MCF 10A (cell line): ENCODE data around the gene AMH. TPM values are rescaled to one million over a fixed set of nuclear protein-coding genes. Genes with fewer than 3 reads are reported as not detected.

Experiments used
- BruUV-seq: library from RNA; stranded (reverse); fragments of 400-500 nt; replicated peaks from 2 replicates; lab custom pipeline; 2021; lab: Mats Ljungman, UMichigan
- CTCF ChIA-PET: fragments of 300-600 bp; sonication (Branson Sonifier 250); formaldehyde crosslinking; extraction: SDS; loops from one replicate; lab custom pipeline; 2021; ENCODE audit warnings: antibody characterized with exemption, inconsistent platforms; lab: Yijun Ruan, JAX
- POLR2A ChIA-PET: fragments of 300-600, 350-650 bp; sonication (Branson Sonifier 250); formaldehyde crosslinking; extraction: SDS; loops from one replicate; lab custom pipeline; 2020; ENCODE audit warnings: antibody characterized with exemption, inconsistent platforms; lab: Yijun Ruan, JAX
- DNase-seq: peaks from one replicate; pipeline ENCODE4 v3.0.0-alpha.2; 2018; ENCODE audit not compliant: unreplicated experiment
- H3K27ac Mint-ChIP-seq: one replicate; pipeline ENCODE4 v1.8.0; 2022; ENCODE audit warnings: mild to moderate bottlenecking, low read depth, mixed read lengths; ENCODE audit not compliant: unreplicated experiment
- H3K27me3 Mint-ChIP-seq: one replicate; pipeline ENCODE4 v1.8.0; 2022; ENCODE audit warnings: mixed read lengths; ENCODE audit not compliant: insufficient read depth, unreplicated experiment
- H3K36me3 Mint-ChIP-seq: one replicate; pipeline ENCODE4 v1.8.0; 2022; ENCODE audit warnings: mild to moderate bottlenecking, moderate library complexity, mixed read lengths; ENCODE audit not compliant: insufficient read depth, unreplicated experiment
- H3K4me1 Mint-ChIP-seq: one replicate; pipeline ENCODE4 v1.8.0; 2022; ENCODE audit warnings: mixed read lengths; ENCODE audit not compliant: insufficient read depth, unreplicated experiment
- H3K4me3 Mint-ChIP-seq: one replicate; pipeline ENCODE4 v1.8.0; 2022; ENCODE audit warnings: mild to moderate bottlenecking, moderate library complexity, mixed read lengths; ENCODE audit not compliant: unreplicated experiment
- H3K9me3 Mint-ChIP-seq: one replicate; pipeline ENCODE4 v1.8.0; 2022; ENCODE audit warnings: mixed read lengths; ENCODE audit not compliant: unreplicated experiment
- intact Hi-C: fragments of 100-400 bp; cut with micrococcal nuclease; formaldehyde crosslinking; loops from 2 replicates; pipeline ENCODE4 v1.14.1; 2022
- total RNA-seq: library from RNA; stranded (reverse); gene quantifications from 2 replicates; pipeline ENCODE4 v1.2.3, GENCODE V29; 2022
- TF ChIP-seq, protein P1 (sequence below): fragments of 200-600 bp; IDR thresholded peaks from one replicate; pipeline ENCODE4 v1.8.0; 2022; ENCODE audit warnings: antibody characterized with exemption, mild to moderate bottlenecking; ENCODE audit not compliant: unreplicated experiment

Gene AMH
- total RNA-seq, 1 experiment from 2014 or later = 11.9 TPM

DNA sequence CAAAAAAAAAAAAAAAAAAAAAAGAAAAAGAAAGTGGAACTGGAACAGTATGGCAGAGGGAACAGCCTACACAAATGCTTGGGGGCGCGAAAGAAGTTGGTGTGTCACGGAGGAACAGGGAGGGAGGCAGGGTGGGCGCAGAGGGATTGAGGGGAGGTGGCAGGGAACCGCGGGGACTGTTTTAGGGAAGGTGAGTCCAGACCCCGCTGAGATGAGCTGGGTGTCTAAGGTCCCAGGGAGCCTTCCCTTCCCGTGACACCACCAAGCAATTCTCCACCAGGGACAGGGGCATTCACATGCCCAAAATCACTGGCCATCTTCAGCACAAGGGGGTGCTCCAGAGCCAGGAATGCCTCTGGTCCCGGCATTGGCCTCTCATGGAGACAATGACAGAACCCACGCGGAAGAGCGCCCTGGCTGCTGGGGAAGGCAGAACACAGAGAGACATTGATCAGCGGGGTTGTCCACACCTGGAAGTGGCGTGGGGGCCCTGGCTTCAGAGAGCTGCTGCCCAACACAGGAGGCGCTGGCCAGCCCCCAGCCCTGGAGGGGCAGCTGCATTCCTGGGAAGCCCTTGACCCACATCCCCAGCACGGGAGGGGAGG, 25.9 kb downstream of the AMH start:
- peak overlapping the region; percentile 28 for H3K4me3 Mint-ChIP-seq
- peak; percentile 74 for DNase-seq
- ChIA-PET POLR2A (no interaction called here), CTCF (interaction anchor here (0.6 to 2.4 kb wide), 11 partner anchors 8 to 133 kb away, joined by 3 to 10 read pairs (median 6); partner anchors contain the start of gene PLEKHJ1)
- H3K4me1 Mint-ChIP-seq = peaks cover 19% of the 10 kb centered on the region
- no peak overlapping the region for H3K27ac Mint-ChIP-seq
- TF ChIP-seq, protein P1, sequence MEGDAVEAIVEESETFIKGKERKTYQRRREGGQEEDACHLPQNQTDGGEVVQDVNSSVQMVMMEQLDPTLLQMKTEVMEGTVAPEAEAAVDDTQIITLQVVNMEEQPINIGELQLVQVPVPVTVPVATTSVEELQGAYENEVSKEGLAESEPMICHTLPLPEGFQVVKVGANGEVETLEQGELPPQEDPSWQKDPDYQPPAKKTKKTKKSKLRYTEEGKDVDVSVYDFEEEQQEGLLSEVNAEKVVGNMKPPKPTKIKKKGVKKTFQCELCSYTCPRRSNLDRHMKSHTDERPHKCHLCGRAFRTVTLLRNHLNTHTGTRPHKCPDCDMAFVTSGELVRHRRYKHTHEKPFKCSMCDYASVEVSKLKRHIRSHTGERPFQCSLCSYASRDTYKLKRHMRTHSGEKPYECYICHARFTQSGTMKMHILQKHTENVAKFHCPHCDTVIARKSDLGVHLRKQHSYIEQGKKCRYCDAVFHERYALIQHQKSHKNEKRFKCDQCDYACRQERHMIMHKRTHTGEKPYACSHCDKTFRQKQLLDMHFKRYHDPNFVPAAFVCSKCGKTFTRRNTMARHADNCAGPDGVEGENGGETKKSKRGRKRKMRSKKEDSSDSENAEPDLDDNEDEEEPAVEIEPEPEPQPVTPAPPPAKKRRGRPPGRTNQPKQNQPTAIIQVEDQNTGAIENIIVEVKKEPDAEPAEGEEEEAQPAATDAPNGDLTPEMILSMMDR = peak; percentile 60
- no peaks in the 10 kb centered on the region for H3K27me3 Mint-ChIP-seq
- peaks cover 60% of the 10 kb centered on the region for H3K36me3 Mint-ChIP-seq
- H3K9me3 Mint-ChIP-seq = no peaks in the 10 kb centered on the region
- BruUV-seq = no TSS peak
- intact Hi-C loops = loop anchor here (1.0 to 10.0 kb wide), 2 partner anchors 116 to 340 kb away; no protein-coding TSS in a partner anchor

DNA sequence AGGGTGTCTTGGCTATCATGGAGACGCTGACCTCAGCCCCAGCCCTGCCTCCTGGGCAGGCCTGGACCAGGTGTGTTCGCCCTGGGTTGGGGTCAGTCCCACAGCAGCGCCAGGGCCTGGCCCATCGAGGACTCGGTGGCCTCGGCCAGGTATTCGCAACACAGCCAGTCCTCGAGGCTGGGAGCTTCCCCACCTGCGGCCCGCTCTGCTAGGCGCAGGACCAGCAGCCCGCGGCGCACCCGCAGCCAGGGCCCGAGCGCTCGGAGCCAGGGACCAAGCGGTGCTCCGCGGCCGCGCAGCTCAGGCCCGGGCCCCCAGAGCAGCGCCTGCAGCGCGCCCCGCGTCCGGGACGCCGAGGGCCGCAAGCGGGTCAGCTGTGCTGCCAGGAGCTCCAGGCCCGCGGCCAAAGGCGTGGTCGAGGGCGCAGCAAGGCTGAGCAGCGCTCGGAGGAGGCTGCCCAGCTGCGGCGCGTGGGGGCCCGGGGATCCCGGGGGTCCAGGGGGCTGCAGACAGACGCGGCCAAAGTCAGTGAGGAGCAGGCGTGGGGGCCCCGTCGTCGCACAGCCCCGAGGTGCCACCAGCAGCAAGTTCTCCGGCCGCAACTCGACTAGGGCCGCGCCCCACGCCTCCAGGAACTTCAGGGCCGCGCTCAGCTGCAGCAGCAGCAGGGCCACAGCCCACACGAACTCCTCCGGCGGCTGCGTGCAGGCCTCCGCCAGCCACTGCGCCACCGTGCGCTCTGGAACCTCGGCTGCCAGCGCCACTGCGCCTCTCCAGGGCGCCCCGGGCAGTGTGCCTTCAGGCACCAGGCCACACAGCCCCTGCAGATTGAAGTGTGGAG, 26.7 kb downstream of the AMH start:
- BruUV-seq = no TSS peak
- Mint-ChIP-seq H3K27me3 (no peaks in the 10 kb centered on the region), H3K4me1 (peaks cover 19% of the 10 kb centered on the region), H3K4me3 (no peak overlapping the region), H3K36me3 (peaks cover 57% of the 10 kb centered on the region), H3K9me3 (no peaks in the 10 kb centered on the region), H3K27ac (no peak overlapping the region)
- no peak for DNase-seq
- CTCF ChIA-PET = interaction anchor here (0.6 to 2.4 kb wide), 3 partner anchors 15 to 116 kb away, joined by 6 to 10 read pairs (median 7); partner anchors contain the start of gene PLEKHJ1
- intact Hi-C loops = loop anchor here (1.0 to 10.0 kb wide), 2 partner anchors 115 to 339 kb away; no protein-coding TSS in a partner anchor
- POLR2A ChIA-PET = no interaction called here
- TF ChIP-seq, protein P1 = no peak

DNA sequence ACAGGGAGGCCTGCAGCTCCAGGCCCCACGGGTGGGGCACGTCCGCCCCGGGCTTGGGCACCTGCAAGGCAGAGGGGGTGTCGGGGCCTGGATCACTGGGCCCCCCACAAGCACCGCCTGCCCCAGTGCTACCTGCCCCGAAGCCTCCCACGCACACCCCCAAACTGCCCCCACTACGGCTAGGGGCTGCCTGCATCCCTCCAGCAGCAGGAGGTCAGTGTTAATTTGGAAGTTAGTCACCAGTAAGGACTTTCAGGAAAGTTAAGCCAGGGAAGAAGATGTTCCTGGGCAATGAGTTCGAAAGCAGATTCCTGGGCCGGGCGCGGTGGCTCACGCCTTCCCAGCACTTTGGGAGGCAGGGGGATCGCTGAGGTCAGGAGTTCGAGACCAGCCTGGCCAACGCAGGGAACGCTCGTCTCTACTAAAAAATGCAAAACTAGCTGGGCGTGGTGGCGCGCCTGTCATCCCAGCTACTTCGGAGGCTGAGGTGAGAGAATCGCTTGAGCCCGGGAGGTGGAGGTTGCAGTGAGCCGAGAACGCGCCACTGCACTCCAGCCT, 27.4 kb downstream of the AMH start:
- H3K27ac Mint-ChIP-seq = no peak overlapping the region
- no peak for DNase-seq
- no peak overlapping the region for H3K4me3 Mint-ChIP-seq
- no peaks in the 10 kb centered on the region for H3K9me3 Mint-ChIP-seq
- H3K27me3 Mint-ChIP-seq = no peaks in the 10 kb centered on the region
- H3K36me3 Mint-ChIP-seq = peaks cover 50% of the 10 kb centered on the region
- POLR2A ChIA-PET = no interaction called here
- TF ChIP-seq, protein P1 = no peak
- CTCF ChIA-PET = interaction anchor here (0.6 kb wide), 2 partner anchors 71 to 121 kb away, joined by 4 read pairs; no protein-coding TSS in a partner anchor
- no TSS peak for BruUV-seq
- H3K4me1 Mint-ChIP-seq = peaks cover 19% of the 10 kb centered on the region
- intact Hi-C loops = loop anchor here (10.0 kb wide), 1 partner anchor 338 kb away; no protein-coding TSS in a partner anchor
